ENCODE data around the gene EPB41L1.

- no peak for TF ChIP-seq CTCF (conservative IDR thresholded peaks at IDR 0.05)
- no peak for TF ChIP-seq EZH2 (IDR thresholded peaks at IDR 0.05; ENCODE audit: low read depth)
Observed at GRCh38 chr20:36149012-36149411, 5.5 kb upstream of the EPB41L1 start.
